SU-DHL-6 (cell line): ENCODE data around the gene DCHS2.

Source experiments
- H2AFZ ChIP-seq: fragments of 200-600 bp; sonication (generic); 2 replicates; pipeline ENCODE4 v1.6.1; 2014; ENCODE audit warnings: low read depth, mild to moderate bottlenecking, moderate library complexity, mixed read lengths, antibody characterized with exemption, low read length; ENCODE audit not compliant: severe bottlenecking
- H3F3A ChIP-seq: fragments of 200-600 bp; shearing (Covaris generic); 2 replicates; pipeline ENCODE4 v1.6.0; 2016; ENCODE audit warnings: antibody characterized with exemption, mild to moderate bottlenecking; ENCODE audit not compliant: insufficient read depth
- H3K27ac ChIP-seq: fragments of 200-600 bp; sonication (generic); 2 replicates; pipeline ENCODE4 v1.5.1; 2016; ENCODE audit warnings: low read depth, mild to moderate bottlenecking, low read length, moderate library complexity, mixed read lengths
- H3K27me3 ChIP-seq: fragments of 200-600 bp; sonication (generic), shearing (Covaris generic); 2 replicates; pipeline ENCODE4 v1.6.0; 2014; ENCODE audit warnings: mild to moderate bottlenecking, low read length
- H3K36me3 ChIP-seq: fragments of 200-600 bp; sonication (generic); 2 replicates; pipeline ENCODE4 v1.6.1; 2014; ENCODE audit warnings: mild to moderate bottlenecking, low read length, mixed read lengths
- H3K4me2 ChIP-seq: fragments of 300-600, 200-600 bp; shearing (Covaris generic), sonication (generic); 2 replicates; pipeline ENCODE4 v1.6.0; 2014; ENCODE audit warnings: low read length, low read depth, mild to moderate bottlenecking; ENCODE audit not compliant: poor library complexity, severe bottlenecking
- H3K4me3 ChIP-seq: fragments of 200-600 bp; sonication (generic); 2 replicates; pipeline ENCODE4 v1.5.1; 2014; ENCODE audit warnings: antibody characterized with exemption, low read length, mild to moderate bottlenecking, mixed read lengths; ENCODE audit not compliant: insufficient read depth, poor library complexity, severe bottlenecking
- H3K79me2 ChIP-seq: fragments of 200-600 bp; sonication (generic); 2 replicates; pipeline ENCODE4 v1.6.1; 2014; ENCODE audit warnings: mild to moderate bottlenecking, low read length, moderate library complexity; ENCODE audit not compliant: insufficient read depth
- H3K9ac ChIP-seq: fragments of 200-600 bp; sonication (generic); 2 replicates; pipeline ENCODE4 v1.7.0; 2014; ENCODE audit warnings: mild to moderate bottlenecking, low read length
- H3K9me2 ChIP-seq: fragments of 200-600 bp; sonication (generic); replicated peaks from 2 replicates; pipeline ENCODE4 v1.6.1; 2014; ENCODE audit warnings: low read length; ENCODE audit not compliant: insufficient read depth
- H3K9me3 ChIP-seq: fragments of 200-600 bp; sonication (generic); 2 replicates; pipeline ENCODE4 v1.6.1; 2014; ENCODE audit warnings: low read length, mixed read lengths; ENCODE audit not compliant: insufficient read depth
- H4K20me1 ChIP-seq: fragments of 200-600 bp; sonication (generic); 2 replicates; pipeline ENCODE4 v1.6.1; 2014; ENCODE audit warnings: low read depth, mild to moderate bottlenecking, antibody characterized with exemption, low read length, moderate library complexity, mixed read lengths
- CTCF ChIP-seq: fragments of 200-600 bp; sonication (generic); IDR thresholded peaks from one replicate; pipeline ENCODE4 v1.5.1; 2017; ENCODE audit warnings: antibody characterized with exemption, mild to moderate bottlenecking, low read length, moderate library complexity; ENCODE audit not compliant: insufficient read depth, poor library complexity, severe bottlenecking
- EZH2phosphoT487 ChIP-seq: fragments of 200-600 bp; sonication (generic), shearing (Covaris generic); conservative IDR thresholded peaks from 2 replicates; pipeline ENCODE4 v1.6.1; 2018; ENCODE audit warnings: mild to moderate bottlenecking, antibody characterized with exemption, low read length, moderate library complexity, mixed read lengths

The DCHS2 gene

GRCh38 chr4:154491341-154492271, at the start of gene DCHS2:
DCHS2 (minus strand) TSS chr4:154491799; CDS start chr4:154491355, 444 bp downstream.
- Histone ChIP-seq H3K27ac (no peak within 1 kb of the TSS), H2AFZ (no peak within 1 kb of the TSS), H3K9me2 (no peaks in the 10 kb centered on the region), H3F3A (no peaks in the 10 kb centered on the region), H3K4me3 (no peak within 1 kb of the TSS), H3K79me2 (no peaks in the 10 kb centered on the region), H3K4me2 (no peak within 1 kb of the TSS), H4K20me1 (no peaks in the 10 kb centered on the region), H3K36me3 (no peaks in the 10 kb centered on the region), H3K9ac (no peak within 1 kb of the TSS), H3K27me3 (no peaks in the 10 kb centered on the region), H3K9me3 (no peaks in the 10 kb centered on the region)
- TF ChIP-seq EZH2phosphoT487, result no peak
- TF ChIP-seq CTCF, result no peak

GRCh38 chr4:154534296-154534695, 42.7 kb upstream of the DCHS2 start:
- H3K27ac ChIP-seq, result no peak overlapping the region
- H3F3A ChIP-seq, result peaks cover 6% of the 10 kb centered on the region; the same call in 1 of the 2 replicates
- H3K79me2 ChIP-seq, result no peaks in the 10 kb centered on the region
- no peaks in the 10 kb centered on the region for H3K27me3 ChIP-seq
- no peak overlapping the region for H3K4me2 ChIP-seq
- no peak for TF ChIP-seq CTCF
- no peak for TF ChIP-seq EZH2phosphoT487
- H3K36me3 ChIP-seq, result peaks cover 30% of the 10 kb centered on the region; the same call in 1 of the 2 replicates
- no peak overlapping the region for H2AFZ ChIP-seq
- no peaks in the 10 kb centered on the region for H4K20me1 ChIP-seq
- no peaks in the 10 kb centered on the region for H3K9me3 ChIP-seq
- no peak overlapping the region for H3K9ac ChIP-seq
- no peaks in the 10 kb centered on the region for H3K9me2 ChIP-seq
- H3K4me3 ChIP-seq, result no peak overlapping the region

DNA sequence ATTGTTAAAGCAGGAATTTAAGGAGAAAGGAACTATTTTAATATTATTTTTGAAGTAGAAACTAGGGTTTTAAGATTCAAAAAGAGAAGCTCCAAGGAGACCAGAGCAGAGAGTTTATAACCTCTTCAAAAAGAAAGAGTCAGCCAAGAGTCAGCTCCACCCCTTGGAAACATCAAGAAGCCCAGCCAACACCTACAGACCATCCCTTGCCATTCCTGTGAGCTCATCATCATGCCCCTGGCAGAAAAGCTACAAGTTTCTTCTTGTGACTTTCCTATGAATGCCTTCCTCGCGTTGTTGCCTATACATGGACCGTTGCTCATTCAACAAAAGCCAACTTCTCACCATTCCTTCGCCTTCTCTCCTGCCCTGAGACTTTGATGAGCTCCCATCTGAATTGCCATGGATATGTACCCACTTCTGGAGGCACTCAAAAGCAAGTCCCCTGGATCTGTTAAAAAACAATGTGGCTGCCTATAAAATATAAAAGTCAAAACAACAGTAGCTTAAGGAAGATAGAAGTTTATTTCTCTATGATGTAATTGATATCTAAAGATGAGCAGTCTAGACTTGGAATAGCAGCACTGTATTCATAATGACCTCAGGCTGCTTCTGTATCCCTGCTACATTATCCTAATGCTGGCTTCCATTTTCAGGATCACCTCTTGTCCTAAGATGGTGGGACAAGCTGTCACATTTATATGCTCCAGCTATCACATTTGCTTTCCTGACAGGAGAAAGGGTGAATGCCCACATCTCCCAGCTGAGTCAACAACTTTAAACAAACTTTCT, 38.3 kb upstream of the DCHS2 start:
- no peak overlapping the region for H2AFZ ChIP-seq
- H3K9me3 ChIP-seq, result no peaks in the 10 kb centered on the region
- H3K27me3 ChIP-seq, result no peaks in the 10 kb centered on the region
- H3K27ac ChIP-seq, result no peak overlapping the region
- H4K20me1 ChIP-seq, result no peaks in the 10 kb centered on the region
- no peak overlapping the region for H3K4me3 ChIP-seq
- H3K36me3 ChIP-seq, result no peaks in the 10 kb centered on the region
- peaks cover 6% of the 10 kb centered on the region; the same call in 1 of the 2 replicates for H3F3A ChIP-seq
- no peak for TF ChIP-seq CTCF
- H3K9me2 ChIP-seq, result no peaks in the 10 kb centered on the region
- no peak overlapping the region for H3K9ac ChIP-seq
- no peaks in the 10 kb centered on the region for H3K79me2 ChIP-seq
- no peak overlapping the region for H3K4me2 ChIP-seq
